Astrocyte of the spinal cord (primary cell): ENCODE results near the gene ARHGAP31.
A peak's percentile ranks its signal among the peaks of the same experiment; 100 is the strongest.

Source experiments
- DNase-seq: peaks from one replicate; pipeline ENCODE4 v3.0.0; 2011; ENCODE audit warnings: low read depth, low spot score
- H3K4me3 ChIP-seq: 2 replicates; pipeline ENCODE4 v1.5.1; 2011; ENCODE audit warnings: low read depth, mild to moderate bottlenecking, low read length, moderate library complexity
- CTCF ChIP-seq: IDR thresholded peaks from 2 replicates; pipeline ENCODE4 v1.5.1; 2012; ENCODE audit warnings: low read depth, mild to moderate bottlenecking, low read length, inconsistent platforms
- in situ Hi-C: cut with HindIII; loops from 2 replicates; pipeline ENCODE4 v1.10.0; 2017; ENCODE audit warnings: low sequenced_read_pairs

ARHGAP31 gene

GRCh38 chr3:119378259-119378803 is 84.1 kb downstream of the ARHGAP31 start:
- in situ Hi-C loops = no loop called here
- no peak overlapping the region for H3K4me3 ChIP-seq
- no peak for DNase-seq
- TF ChIP-seq CTCF = no peak

GRCh38 chr3:119380697-119381096 is 86.5 kb downstream of the ARHGAP31 start:
- no peak for DNase-seq
- in situ Hi-C loops = no loop called here
- H3K4me3 ChIP-seq = no peak overlapping the region
- TF ChIP-seq CTCF = no peak

- in situ Hi-C loops = no loop called here
These were observed 88.0 kb downstream of the ARHGAP31 start for GRCh38 chr3:119382134-119382533.

GRCh38 chr3:119388577-119388976 is 94.4 kb downstream of the ARHGAP31 start:
- no peak for DNase-seq
- in situ Hi-C loops = no loop called here
- H3K4me3 ChIP-seq = no peak overlapping the region

More at GRCh38 chr3:119382134-119382533, 88.0 kb downstream of the ARHGAP31 start:
- no peak for TF ChIP-seq CTCF
- H3K4me3 ChIP-seq = no peak overlapping the region
- no peak for DNase-seq

GRCh38 chr3:119395923-119396358 is 101.8 kb downstream of the ARHGAP31 start:
- DNase-seq = no peak
- in situ Hi-C loops = no loop called here
- no peak overlapping the region for H3K4me3 ChIP-seq
- no peak for TF ChIP-seq CTCF

More at GRCh38 chr3:119388577-119388976, 94.4 kb downstream of the ARHGAP31 start:
- TF ChIP-seq CTCF = peak; percentile 23

- DNase-seq = no peak
- in situ Hi-C loops = no loop called here
- no peak for TF ChIP-seq CTCF
- H3K4me3 ChIP-seq = no peak overlapping the region
These were observed 102.7 kb downstream of the ARHGAP31 start for GRCh38 chr3:119396870-119397269.
